B cell (primary cell): Measurements from ENCODE around the gene COX7A1. TPM values are rescaled to one million over a fixed set of nuclear protein-coding genes. Genes with fewer than 3 reads are reported as not detected.

Experiments
- ATAC-seq: fragments of 200-7000 bp; cut with Tn5 transposase; one replicate; pipeline ENCODE4 v1.10.0; 2021; ENCODE audit warnings: low read depth, mild to moderate bottlenecking, moderate number of reproducible peaks, moderate library complexity
- CTCF ChIA-PET: fragments of 350-600 bp; sonication (Branson Sonifier 250); formaldehyde crosslinking; loops from one replicate; lab custom pipeline; 2021; ENCODE audit warnings: antibody characterized with exemption, inconsistent platforms; lab: Charles Lee
- POLR2A ChIA-PET: fragments of 350-600 bp; sonication (Branson Sonifier 250); formaldehyde crosslinking; loops from one replicate; lab custom pipeline; 2021; ENCODE audit warnings: antibody characterized with exemption; lab: Charles Lee
- DNase-seq: peaks from one replicate; pipeline ENCODE4 v3.0.0; 2013
- H2AFZ ChIP-seq: 2 replicates; pipeline ENCODE4 v1.6.1; 2012; ENCODE audit warnings: mild to moderate bottlenecking, low read depth, low read length; ENCODE audit not compliant: insufficient read depth, poor library complexity, severe bottlenecking
- H3K27ac ChIP-seq, 2 donors: 1 replicate in 1 of 2; 2 replicates in 1 of 2; pipeline ENCODE4 v1.5.1; 2012 to 2013; ENCODE audit warnings: low read length in 2 of 2, mild to moderate bottlenecking in 2 of 2, moderate library complexity in 1 of 2
- H3K27me3 ChIP-seq, 4 experiments: fragments of 200-600 bp in 1 of 4; sonication (generic) in 1 of 4; replicated peaks in 1 of 4; 1 replicate in 2 of 4; 2 replicates in 2 of 4; pipeline versions ENCODE4 v1.6.1 to v1.7.0; 2013 to 2016; ENCODE audit warnings: low read length in 3 of 4, mild to moderate bottlenecking in 2 of 4, mixed read lengths in 1 of 4, moderate library complexity in 1 of 4; ENCODE audit not compliant: insufficient read depth in 4 of 4, control insufficient read depth in 3 of 4; ENCODE audit errors: control extremely low read depth in 1 of 4
- H3K36me3 ChIP-seq, 2 experiments: replicated peaks in 1 of 2; 1 replicate in 1 of 2; 2 replicates in 1 of 2; pipeline versions ENCODE4 v1.6.1 to v1.7.1; 2013; ENCODE audit warnings: low read length in 1 of 2; ENCODE audit not compliant: insufficient read depth in 2 of 2, control insufficient read depth in 1 of 2; ENCODE audit errors: control extremely low read depth in 1 of 2, extremely low read depth in 1 of 2
- H3K4me1 ChIP-seq, 2 donors: fragments of 200-600 bp in 1 of 2; sonication (generic) in 1 of 2; 1 replicate in 1 of 2; 2 replicates in 1 of 2; pipeline versions ENCODE4 v1.5.1 to v1.6.1; 2013 to 2017; ENCODE audit warnings: low read length in 2 of 2; ENCODE audit not compliant: control insufficient read depth in 2 of 2, insufficient read depth in 2 of 2
- H3K4me2 ChIP-seq: replicated peaks from 2 replicates; pipeline ENCODE3; 2012; ENCODE audit warnings: mild to moderate bottlenecking, low read depth, low read length; ENCODE audit not compliant: poor library complexity, severe bottlenecking
- H3K4me3 ChIP-seq, 5 experiments: fragments of 200-600 bp in 1 of 5; sonication (generic) in 1 of 5; 1 replicate in 3 of 5; 2 replicates in 2 of 5; pipeline versions ENCODE4 v1.5.1 to v1.7.0; 2011 to 2016; ENCODE audit warnings: low read length in 4 of 5, mild to moderate bottlenecking in 4 of 5, low read depth in 2 of 5, control low read depth in 1 of 5, moderate library complexity in 1 of 5; ENCODE audit not compliant: insufficient read depth in 1 of 5; ENCODE audit errors: control extremely low read depth in 1 of 5, extremely low read depth in 1 of 5
- H3K79me2 ChIP-seq: fragments of 200-600 bp; sonication (generic); one replicate; pipeline ENCODE4 v1.6.0; 2016; ENCODE audit warnings: low read length; ENCODE audit not compliant: control insufficient read depth, insufficient read depth
- H3K9ac ChIP-seq: fragments of 200-600 bp; sonication (generic); 2 replicates; pipeline ENCODE4 v1.6.1; 2017; ENCODE audit warnings: mild to moderate bottlenecking, low read length, moderate library complexity
- H3K9me3 ChIP-seq, 3 donors: one replicate each; pipeline versions ENCODE4 v1.6.1 to v1.7.1; 2013; ENCODE audit warnings: low read length in 2 of 3; ENCODE audit not compliant: control insufficient read depth in 2 of 3, insufficient read depth in 1 of 3; ENCODE audit errors: control extremely low read depth in 1 of 3
- H4K20me1 ChIP-seq: 2 replicates; pipeline ENCODE4 v1.6.0; 2012; ENCODE audit warnings: mild to moderate bottlenecking, low read length; ENCODE audit not compliant: insufficient read depth, control insufficient read depth, poor library complexity, severe bottlenecking
- H3K27ac Mint-ChIP-seq: one replicate; pipeline ENCODE4 v1.8.0; 2021; ENCODE audit warnings: mixed read lengths
- H3K27me3 Mint-ChIP-seq: one replicate; pipeline ENCODE4 v1.8.0; 2021; ENCODE audit warnings: mixed read lengths
- H3K4me1 Mint-ChIP-seq: one replicate; pipeline ENCODE4 v1.8.0; 2021; ENCODE audit warnings: mixed read lengths
- H3K4me3 Mint-ChIP-seq: one replicate; pipeline ENCODE4 v1.8.0; 2021; ENCODE audit warnings: mixed read lengths
- H3K9me3 Mint-ChIP-seq: one replicate; pipeline ENCODE4 v1.8.0; 2022; ENCODE audit warnings: mixed read lengths; ENCODE audit not compliant: insufficient read depth
- EZH2 ChIP-seq: IDR thresholded peaks from 2 replicates; pipeline ENCODE4 v1.6.1; 2012; ENCODE audit warnings: borderline replicate concordance, low read depth, mild to moderate bottlenecking, moderate library complexity, low read length; ENCODE audit not compliant: insufficient read depth, poor library complexity, severe bottlenecking
- WGBS: methylation state at CpG from one replicate; pipeline ENCODE4 v1.1.5; 2013; ENCODE audit warnings: missing lambda C conversion rate; ENCODE audit not compliant: insufficient coverage; 5-methylcytosine and 5-hydroxymethylcytosine counted together
- intact Hi-C: fragments of 100-400 bp; cut with micrococcal nuclease; formaldehyde crosslinking; loops from one replicate; pipeline ENCODE4 v1.10.0; 2022
- polyA plus RNA-seq: library from polyadenylated mRNA; depleted of rRNA; stranded (reverse); fragments of >200 nt; gene quantifications from 2 replicates; pipeline ENCODE4 v1.2.3, GENCODE V29; 2012
- total RNA-seq, 2 donors: library from RNA; stranded (reverse); fragments of 120-200 nt in 1 of 2; gene quantifications; 1 replicate in 1 of 2; 2 replicates in 1 of 2; pipeline versions ENCODE4 v1.2.3 to v1.2.4, GENCODE V29; 2013 to 2022
- TF ChIP-seq, protein P1 (sequence below): fragments of 200-600 bp; IDR thresholded peaks from one replicate; pipeline ENCODE4 v1.8.0; 2022; ENCODE audit warnings: antibody characterized with exemption, mild to moderate bottlenecking

Gene COX7A1
- total and polyA plus RNA-seq, 2 donors (not counting 1 experiment from before 2014, with no cell fraction given) = not detected

DNA sequence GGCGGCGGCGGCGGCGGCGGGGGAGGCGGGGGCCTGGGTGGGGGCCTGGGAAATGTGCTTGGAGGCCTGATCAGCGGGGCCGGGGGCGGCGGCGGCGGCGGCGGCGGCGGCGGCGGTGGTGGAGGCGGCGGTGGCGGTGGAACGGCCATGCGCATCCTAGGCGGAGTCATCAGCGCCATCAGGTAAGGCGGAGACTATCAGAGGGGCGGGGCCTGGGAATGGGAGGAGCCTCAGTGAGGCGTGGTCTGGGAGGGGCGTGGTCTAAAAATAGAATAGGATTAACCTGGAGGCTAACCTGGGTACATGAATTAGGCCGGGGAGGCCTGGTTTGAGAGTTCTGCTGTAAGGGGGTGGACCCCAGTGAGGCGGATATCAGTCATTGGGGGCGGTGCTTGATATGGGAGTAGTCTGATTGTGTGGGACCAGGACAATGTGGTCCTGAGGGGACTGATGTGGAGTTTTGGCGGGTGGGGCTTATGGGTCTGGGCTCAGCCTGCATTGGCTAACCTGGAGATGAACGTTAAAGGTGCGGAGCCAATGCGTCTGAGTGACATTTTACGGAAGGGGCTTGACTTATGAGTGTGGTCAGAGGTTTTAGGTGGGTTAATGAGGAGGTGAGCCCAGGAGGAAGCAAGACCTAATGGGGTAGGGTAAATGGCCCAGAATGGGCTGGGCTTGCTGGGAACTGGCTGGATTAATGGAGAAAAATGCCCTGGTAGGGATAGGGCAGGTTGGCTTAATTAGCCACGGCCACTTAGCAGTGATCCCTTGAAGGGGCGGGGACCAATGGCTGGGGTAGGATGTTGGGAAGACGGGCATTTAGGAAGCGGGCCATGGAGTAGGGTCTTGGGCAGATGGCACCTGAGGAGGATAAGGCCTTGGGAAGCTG, 11.0 kb downstream of the COX7A1 start:
- H3K4me2 ChIP-seq = peak overlapping the region; percentile 96
- H3K36me3 ChIP-seq = peaks cover 0 to 26% of the 10 kb centered on the region in 2 experiments
- peaks cover 15% of the 10 kb centered on the region for H3K4me1 Mint-ChIP-seq
- peak overlapping the region; percentile 88 for H3K27ac Mint-ChIP-seq
- H3K79me2 ChIP-seq = peaks cover 26% of the 10 kb centered on the region
- H3K4me3 ChIP-seq = peak overlapping the region in 4 of 5 experiments; percentile 76 to 99 (median 90)
- H3K27me3 Mint-ChIP-seq = no peaks in the 10 kb centered on the region
- DNase-seq (peak; percentile 92), ATAC-seq (peak; percentile 74)
- no peak for TF ChIP-seq EZH2
- TF ChIP-seq, protein P1, sequence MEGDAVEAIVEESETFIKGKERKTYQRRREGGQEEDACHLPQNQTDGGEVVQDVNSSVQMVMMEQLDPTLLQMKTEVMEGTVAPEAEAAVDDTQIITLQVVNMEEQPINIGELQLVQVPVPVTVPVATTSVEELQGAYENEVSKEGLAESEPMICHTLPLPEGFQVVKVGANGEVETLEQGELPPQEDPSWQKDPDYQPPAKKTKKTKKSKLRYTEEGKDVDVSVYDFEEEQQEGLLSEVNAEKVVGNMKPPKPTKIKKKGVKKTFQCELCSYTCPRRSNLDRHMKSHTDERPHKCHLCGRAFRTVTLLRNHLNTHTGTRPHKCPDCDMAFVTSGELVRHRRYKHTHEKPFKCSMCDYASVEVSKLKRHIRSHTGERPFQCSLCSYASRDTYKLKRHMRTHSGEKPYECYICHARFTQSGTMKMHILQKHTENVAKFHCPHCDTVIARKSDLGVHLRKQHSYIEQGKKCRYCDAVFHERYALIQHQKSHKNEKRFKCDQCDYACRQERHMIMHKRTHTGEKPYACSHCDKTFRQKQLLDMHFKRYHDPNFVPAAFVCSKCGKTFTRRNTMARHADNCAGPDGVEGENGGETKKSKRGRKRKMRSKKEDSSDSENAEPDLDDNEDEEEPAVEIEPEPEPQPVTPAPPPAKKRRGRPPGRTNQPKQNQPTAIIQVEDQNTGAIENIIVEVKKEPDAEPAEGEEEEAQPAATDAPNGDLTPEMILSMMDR = no peak
- WGBS = 34% methylated on average over 27 of the region's 42 CpGs
- peak overlapping the region; percentile 96 for H3K4me3 Mint-ChIP-seq
- CTCF ChIA-PET = interaction anchor here (5.6 kb wide), 1 partner anchor 13 kb away, joined by 49 read pairs; no protein-coding TSS in a partner anchor
- peaks cover 0 to 5% (median 0%) of the 10 kb centered on the region in 3 donors for H3K9me3 ChIP-seq
- peaks cover 27% of the 10 kb centered on the region for H4K20me1 ChIP-seq
- intact Hi-C loops = loop anchor here (1.0 kb wide), 2 partner anchors 26 to 127 kb away; partner anchors contain the start of genes ALKBH6 and TBCB
- POLR2A ChIA-PET = interaction anchor here (0.5 to 3.9 kb wide), 4 partner anchors 13 to 641 kb away, joined by 3 to 33 read pairs (median 6); partner anchors contain the start of gene ZNF850
- peak overlapping the region; percentile 92 for H2AFZ ChIP-seq
- H3K4me1 ChIP-seq = peaks cover 4 to 14% of the 10 kb centered on the region in 2 donors
- no peaks in the 10 kb centered on the region for H3K27me3 ChIP-seq
- peak overlapping the region; percentile 20 to 81 for H3K27ac ChIP-seq
- H3K9ac ChIP-seq = peak overlapping the region; percentile 86
- no peaks in the 10 kb centered on the region for H3K9me3 Mint-ChIP-seq
